MG63 (cell line): ENCODE data around the gene ZNF487. TPM values are rescaled to one million over a fixed set of nuclear protein-coding genes. Genes with fewer than 3 reads are reported as not detected.
A peak's percentile ranks its signal among the peaks of the same experiment; 100 is the strongest.
"Not testable (repeated sequence)": the region's sequence is repeated elsewhere in the genome, so short reads cannot be mapped to it uniquely, and the experiment has no call there.

Source experiments
- DNase-seq: peaks from one replicate; pipeline ENCODE4 v3.0.0-alpha.2; 2020
- H3K27me3 ChIP-seq: fragments of 250-450 bp; sonication (Bioruptor Pico); 2 replicates; pipeline ENCODE4 v1.5.1; 2020; ENCODE audit warnings: mild to moderate bottlenecking, moderate library complexity
- H3K36me3 ChIP-seq: fragments of 250-450 bp; sonication (Bioruptor Pico); 2 replicates; pipeline ENCODE4 v1.5.1; 2020; ENCODE audit warnings: mild to moderate bottlenecking, moderate library complexity
- H3K4me3 ChIP-seq: fragments of 250-450 bp; sonication (Bioruptor Pico); 2 replicates; pipeline ENCODE4 v1.5.1; 2020; ENCODE audit warnings: mild to moderate bottlenecking, moderate library complexity
- H3K9me3 ChIP-seq: fragments of 250-450 bp; sonication (Bioruptor Pico); 2 replicates; pipeline ENCODE4 v1.5.1; 2020; ENCODE audit warnings: mild to moderate bottlenecking, moderate library complexity
- total RNA-seq: library from RNA; depleted of rRNA; stranded (reverse); fragments of >200 nt; shearing (Covaris generic); gene quantifications from 2 replicates; pipeline ENCODE4 v1.2.3, GENCODE V29; 2014; ENCODE audit warnings: low replicate concordance

The ZNF487 gene
- total RNA-seq, 1 experiment from 2014 or later = 5.4 TPM

- Histone ChIP-seq H3K4me3 (no peak overlapping the region), H3K27me3 (no peaks in the 10 kb centered on the region), H3K36me3 (peaks cover 5% of the 10 kb centered on the region), H3K9me3 (no peaks in the 10 kb centered on the region)
- DNase-seq = no peak
Observed at GRCh38 chr10:43453266-43453831, 16.4 kb downstream of the ZNF487 start.

DNA sequence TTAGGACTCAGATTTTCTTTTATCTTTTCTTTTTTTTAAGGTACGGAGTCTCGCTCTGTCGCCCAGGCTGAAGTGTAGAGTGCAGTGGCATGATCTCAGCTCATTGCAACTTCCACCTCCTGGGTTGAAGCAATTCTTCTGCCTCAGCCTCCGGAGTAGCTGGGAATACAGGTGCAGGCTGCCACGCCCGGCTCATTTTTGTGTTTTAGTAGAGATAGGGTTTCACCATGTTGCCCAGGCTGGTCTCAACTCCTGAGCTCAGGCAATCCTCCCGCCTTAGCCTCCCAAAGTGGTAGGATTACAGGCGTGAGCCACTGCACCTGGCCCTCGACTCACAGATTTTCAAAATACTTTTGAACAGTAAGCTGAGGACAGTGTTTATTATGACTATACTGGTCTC lies 17.1 kb downstream of the ZNF487 start:
- peak overlapping the region; percentile 76 for H3K4me3 ChIP-seq
- not testable (repeated sequence) for H3K36me3 ChIP-seq, H3K9me3 ChIP-seq, H3K27me3 ChIP-seq, DNase-seq

GRCh38 chr10:43456561-43456960 lies 19.6 kb downstream of the ZNF487 start:
- DNase-seq, H3K36me3 ChIP-seq, H3K4me3 ChIP-seq, H3K27me3 ChIP-seq, H3K9me3 ChIP-seq: not testable (repeated sequence)

DNA sequence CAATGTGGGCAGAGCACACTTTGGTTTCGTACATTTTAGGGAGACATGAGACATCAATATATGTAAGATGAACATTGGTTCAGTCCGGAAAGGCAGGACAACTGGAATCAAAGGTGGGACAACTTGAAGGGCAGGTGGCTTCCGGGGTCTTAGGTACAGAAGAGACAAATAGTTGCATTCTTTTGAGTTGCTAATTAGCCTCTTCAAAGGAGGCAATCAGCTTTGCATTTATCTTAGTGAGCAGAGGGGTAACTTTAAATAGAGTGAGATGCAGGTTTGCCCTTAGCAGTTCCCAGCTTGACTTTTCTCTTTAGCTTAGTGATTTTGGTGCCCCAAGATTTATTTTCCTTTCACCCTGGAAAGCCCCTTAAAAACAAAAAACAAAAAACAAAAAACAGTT lies 21.3 kb downstream of the ZNF487 start:
- no peak overlapping the region for H3K4me3 ChIP-seq
- H3K27me3 ChIP-seq = no peaks in the 10 kb centered on the region
- H3K9me3 ChIP-seq = no peaks in the 10 kb centered on the region
- H3K36me3 ChIP-seq = peaks cover 5% of the 10 kb centered on the region; the same call in 1 of the 2 replicates
- no peak for DNase-seq

GRCh38 chr10:43461950-43462349 lies 25.0 kb downstream of the ZNF487 start:
- Histone ChIP-seq H3K4me3 (no peak overlapping the region), H3K36me3 (no peaks in the 10 kb centered on the region), H3K27me3 (no peaks in the 10 kb centered on the region), H3K9me3 (no peaks in the 10 kb centered on the region)
- DNase-seq = no peak

GRCh38 chr10:43465086-43465735 lies 28.3 kb downstream of the ZNF487 start:
- H3K9me3 ChIP-seq, DNase-seq, H3K36me3 ChIP-seq, H3K27me3 ChIP-seq, H3K4me3 ChIP-seq: not testable (repeated sequence)

GRCh38 chr10:43465736-43466120 lies 28.8 kb downstream of the ZNF487 start:
- not testable (repeated sequence) for H3K36me3 ChIP-seq, H3K4me3 ChIP-seq, H3K27me3 ChIP-seq, H3K9me3 ChIP-seq, DNase-seq

- Histone ChIP-seq H3K36me3 (no peaks in the 10 kb centered on the region), H3K27me3 (no peaks in the 10 kb centered on the region), H3K4me3 (no peak overlapping the region), H3K9me3 (no peaks in the 10 kb centered on the region)
- no peak for DNase-seq
Observed at GRCh38 chr10:43471146-43471545, 34.2 kb downstream of the ZNF487 start.

DNA sequence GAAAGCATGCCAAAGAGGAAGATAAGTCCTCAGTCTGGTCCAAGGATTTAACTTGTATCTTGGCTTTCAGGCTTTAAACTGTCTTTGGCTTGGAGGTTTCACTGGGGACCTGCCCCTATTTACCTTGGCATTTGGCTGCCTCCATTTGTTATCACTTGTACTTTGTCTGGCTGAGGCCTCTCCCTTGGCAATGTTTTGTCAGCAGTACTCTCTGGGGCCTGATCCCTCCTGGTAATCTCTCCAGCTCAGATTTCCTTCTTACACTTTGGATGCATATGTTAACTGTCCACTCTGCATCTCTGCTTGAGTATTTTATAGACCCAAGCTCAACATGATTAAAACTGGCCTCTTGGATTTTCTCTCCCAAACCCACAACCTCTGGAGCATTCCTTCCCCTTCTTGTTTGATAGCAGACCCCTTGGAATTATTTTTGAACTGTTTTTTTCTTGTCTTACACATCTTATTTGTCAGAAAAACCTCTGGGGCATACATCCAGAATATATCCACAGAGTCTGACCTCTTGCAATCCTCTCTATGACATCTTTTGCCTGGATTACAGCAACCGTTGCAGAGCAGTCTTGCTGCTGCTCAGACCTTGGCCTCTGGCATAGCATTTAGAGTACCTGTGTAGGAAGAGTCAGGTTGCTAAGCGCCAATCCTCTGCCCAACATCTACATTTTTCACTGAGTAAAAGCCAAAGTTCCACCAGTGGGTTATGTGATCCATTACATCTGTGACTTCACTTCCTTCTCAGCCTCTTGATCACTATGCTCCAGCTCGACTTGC lies 35.2 kb downstream of the ZNF487 start:
- no peak overlapping the region for H3K4me3 ChIP-seq
- no peaks in the 10 kb centered on the region for H3K9me3 ChIP-seq
- DNase-seq = no peak
- H3K27me3 ChIP-seq = no peaks in the 10 kb centered on the region
- no peaks in the 10 kb centered on the region for H3K36me3 ChIP-seq

- peaks cover 30% of the 10 kb centered on the region for H3K9me3 ChIP-seq
- H3K36me3 ChIP-seq = no peaks in the 10 kb centered on the region; the same call in 1 of the 2 replicates
- DNase-seq = no peak
- H3K27me3 ChIP-seq = no peaks in the 10 kb centered on the region
- no peak overlapping the region for H3K4me3 ChIP-seq
Observed at GRCh38 chr10:43479275-43479674, 42.4 kb downstream of the ZNF487 start.

DNA sequence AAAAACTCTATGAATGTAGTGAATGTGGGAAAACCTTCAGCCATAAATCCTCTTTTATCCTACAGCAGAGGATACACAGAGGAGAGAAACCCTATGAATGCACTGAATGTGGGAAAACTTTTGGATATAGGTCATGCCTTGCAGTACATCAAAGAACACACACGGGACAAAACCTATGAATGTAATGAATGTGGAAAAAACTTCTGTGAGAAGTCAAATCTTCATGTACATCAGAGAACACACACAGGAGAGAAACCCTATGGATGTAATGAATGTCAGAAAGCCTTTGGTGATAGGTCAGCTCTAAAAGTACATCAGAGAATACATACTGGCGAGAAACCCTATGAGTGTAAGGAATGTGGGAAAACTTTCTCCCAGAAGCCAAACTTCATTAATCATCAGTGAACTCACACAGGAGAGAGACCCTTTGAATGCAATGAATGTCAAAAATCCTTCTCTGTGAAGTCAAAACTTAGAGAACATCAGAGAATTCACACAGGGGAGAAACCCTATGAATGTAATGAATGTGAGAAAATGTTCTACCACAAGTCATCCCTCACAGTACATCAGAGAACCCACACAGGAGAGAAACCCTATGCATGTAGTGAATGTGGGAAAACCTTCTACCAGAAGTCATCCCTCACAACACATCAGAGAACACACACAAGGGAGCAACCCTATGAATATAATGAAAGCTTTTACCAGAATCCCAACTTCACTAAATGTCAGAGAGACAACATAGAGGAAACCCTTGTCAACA lies 45.6 kb downstream of the ZNF487 start:
- Histone ChIP-seq H3K4me3 (no peak overlapping the region), H3K36me3 (no peaks in the 10 kb centered on the region; the same call in 1 of the 2 replicates), H3K27me3 (no peaks in the 10 kb centered on the region), H3K9me3 (peaks cover 38% of the 10 kb centered on the region)
- DNase-seq = no peak

- H3K27me3 ChIP-seq = no peaks in the 10 kb centered on the region
- peaks cover 4% of the 10 kb centered on the region; the same call in 1 of the 2 replicates for H3K9me3 ChIP-seq
- DNase-seq = no peak
- no peak overlapping the region for H3K4me3 ChIP-seq
- no peaks in the 10 kb centered on the region for H3K36me3 ChIP-seq
Observed at GRCh38 chr10:43491855-43492254, 54.9 kb downstream of the ZNF487 start.

- no peaks in the 10 kb centered on the region for H3K9me3 ChIP-seq
- no peak for DNase-seq
- H3K27me3 ChIP-seq = no peaks in the 10 kb centered on the region
- H3K36me3 ChIP-seq = no peaks in the 10 kb centered on the region
- H3K4me3 ChIP-seq = no peak overlapping the region
Observed at GRCh38 chr10:43502931-43503330, 66.0 kb downstream of the ZNF487 start.

DNA sequence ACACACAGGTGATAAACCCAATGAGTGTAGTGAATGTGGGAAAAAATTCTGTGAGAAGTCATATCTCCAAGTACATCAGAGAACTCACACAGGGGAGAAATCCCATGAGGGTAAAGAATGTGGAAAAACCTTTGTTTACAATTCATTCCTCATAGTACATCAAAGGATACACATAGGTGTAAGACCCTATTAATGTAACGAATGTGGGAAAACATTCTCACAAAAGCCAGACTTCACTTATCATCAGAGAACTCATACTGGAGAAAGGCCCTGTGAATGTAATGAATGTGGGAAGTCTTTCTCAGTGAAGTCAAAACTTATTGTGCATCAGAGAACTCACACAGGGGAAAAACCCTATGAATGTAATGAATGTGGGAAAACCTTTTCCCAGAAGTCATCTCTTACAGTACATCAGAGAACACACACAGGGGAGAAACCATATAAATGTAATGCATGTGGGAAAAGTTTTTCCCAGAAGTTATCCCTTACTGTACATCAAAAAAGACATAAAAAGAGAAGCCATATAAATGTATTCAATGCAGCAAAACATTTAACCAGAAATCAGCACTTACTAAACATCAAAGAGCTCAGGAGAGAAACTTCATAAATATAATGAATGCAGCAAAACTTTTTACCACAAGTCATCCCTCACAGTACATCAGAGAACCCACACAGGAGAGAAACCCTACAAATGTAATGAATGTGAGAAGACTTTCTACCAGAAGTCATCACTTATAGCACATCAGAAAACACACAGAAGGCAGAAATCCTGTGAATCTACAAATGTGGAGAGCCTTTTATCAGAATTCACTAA lies 87.7 kb downstream of the ZNF487 start:
- H3K27me3 ChIP-seq = no peaks in the 10 kb centered on the region
- no peaks in the 10 kb centered on the region for H3K36me3 ChIP-seq
- no peak overlapping the region for H3K4me3 ChIP-seq
- H3K9me3 ChIP-seq = peaks cover 35% of the 10 kb centered on the region
- DNase-seq = no peak
